Stimulated activated CD8-positive, alpha-beta memory T cell treated with anti-CD3 and anti-CD28 coated beads, Interleukin-12 subunit alpha, Interleukin-12 subunit beta, amount 100 ng/mL, for 1 hour (primary cell): Measurements from ENCODE around the gene EXOC6B.
"Not testable (repeated sequence)": the region's sequence is repeated elsewhere in the genome, so short reads cannot be mapped to it uniquely, and the experiment has no call there.

ENCODE experiments used
- DNase-seq: peaks from one replicate; pipeline ENCODE4 v3.0.0-alpha.2; 2020; ENCODE audit warnings: low read depth

The EXOC6B gene

GRCh38 chr2:72605836-72606442 is 219.9 kb downstream of the EXOC6B start:
- DNase-seq = no peak

- no peak for DNase-seq
Observed at GRCh38 chr2:72604468-72604867, 221.4 kb downstream of the EXOC6B start.

DNA sequence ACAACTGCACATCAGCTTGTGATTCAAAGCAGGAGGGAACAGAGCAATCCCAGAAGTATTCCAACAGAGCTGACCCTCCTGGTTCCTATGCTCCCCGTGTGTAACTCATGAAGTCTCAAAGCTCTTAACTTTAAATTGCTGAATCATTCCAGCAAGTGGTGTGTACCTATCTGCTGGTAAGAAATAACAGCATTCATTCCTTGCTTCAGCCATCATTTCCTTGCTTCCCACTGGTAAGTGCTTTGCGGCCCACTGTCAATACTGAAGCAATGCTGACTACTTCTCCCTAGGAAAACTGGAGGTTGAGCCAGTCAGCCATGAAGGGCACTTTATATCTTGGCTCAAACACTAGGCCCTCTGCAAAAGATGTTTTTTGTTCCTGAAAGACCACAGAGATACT is 222.4 kb downstream of the EXOC6B start:
- DNase-seq = no peak

DNA sequence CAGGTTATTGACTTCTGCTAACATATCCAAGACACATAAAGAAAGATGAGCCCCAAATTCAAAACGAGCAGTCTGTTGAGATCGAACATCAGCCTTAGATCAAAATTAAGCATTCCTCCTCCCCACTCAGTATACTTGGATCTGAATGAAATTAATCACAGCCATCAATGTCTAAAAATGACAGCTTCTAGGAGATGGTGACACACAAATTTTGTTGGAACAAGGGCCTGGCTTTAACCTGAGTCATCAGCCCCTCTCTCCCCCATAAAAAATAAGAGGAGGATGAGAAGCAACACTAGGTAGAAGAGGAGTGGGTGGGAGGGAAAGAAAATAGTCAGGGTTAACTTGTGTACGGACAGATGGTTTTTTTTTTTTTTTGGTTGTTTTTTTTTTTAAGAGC is 223.1 kb downstream of the EXOC6B start:
- DNase-seq = no peak

- no peak for DNase-seq
Observed at GRCh38 chr2:72602095-72602494, 223.7 kb downstream of the EXOC6B start.

GRCh38 chr2:72583836-72584235 is 242.0 kb downstream of the EXOC6B start:
- not testable (repeated sequence) for DNase-seq

DNA sequence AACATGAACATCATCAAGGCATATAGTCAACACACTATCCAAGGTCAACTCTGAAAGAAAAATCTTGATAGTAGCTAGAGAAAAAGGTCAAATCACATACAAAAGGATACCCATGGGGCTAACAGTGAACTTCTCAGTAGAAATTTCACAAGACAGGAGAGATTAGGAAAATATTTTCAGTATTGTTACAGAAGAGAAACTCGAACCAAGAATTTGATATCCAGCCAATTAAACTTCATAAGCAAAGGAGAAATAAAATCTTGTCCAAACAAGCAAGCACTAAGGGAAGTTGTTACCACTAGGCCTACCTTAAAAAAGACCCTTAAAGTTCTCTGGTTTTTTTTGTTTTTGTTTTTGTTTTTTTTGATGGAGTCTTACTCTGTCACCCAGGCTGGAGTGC is 242.5 kb downstream of the EXOC6B start:
- DNase-seq = no peak

GRCh38 chr2:72581560-72582181 is 244.2 kb downstream of the EXOC6B start:
- no peak for DNase-seq

DNA sequence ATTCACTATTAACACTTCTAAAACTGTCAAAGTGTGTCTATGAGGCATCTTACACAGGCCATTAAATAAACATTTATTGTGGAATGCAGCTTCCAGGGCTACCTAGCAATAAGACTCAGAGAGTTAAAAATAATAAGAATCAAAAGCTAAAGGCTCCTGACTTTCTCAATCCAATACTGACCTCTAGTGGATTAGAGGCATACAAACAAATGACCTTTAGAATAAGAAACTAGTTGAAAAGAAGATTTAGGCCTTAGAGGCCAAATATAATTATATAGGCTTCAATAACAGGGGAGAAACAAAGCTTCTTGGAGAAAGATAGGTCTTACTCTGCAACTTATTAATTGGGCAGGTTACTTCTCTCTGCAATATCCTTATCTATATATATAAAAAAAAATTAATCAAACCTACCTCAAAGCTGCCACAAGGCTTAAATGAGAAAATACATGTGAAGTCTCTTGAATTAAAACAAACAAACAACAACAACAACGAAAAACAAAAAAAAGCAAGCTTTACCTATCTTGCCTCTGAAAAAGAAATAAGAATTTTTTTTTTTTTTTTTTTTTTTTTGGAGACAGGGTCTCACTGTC is 246.1 kb downstream of the EXOC6B start:
- no peak for DNase-seq

DNA sequence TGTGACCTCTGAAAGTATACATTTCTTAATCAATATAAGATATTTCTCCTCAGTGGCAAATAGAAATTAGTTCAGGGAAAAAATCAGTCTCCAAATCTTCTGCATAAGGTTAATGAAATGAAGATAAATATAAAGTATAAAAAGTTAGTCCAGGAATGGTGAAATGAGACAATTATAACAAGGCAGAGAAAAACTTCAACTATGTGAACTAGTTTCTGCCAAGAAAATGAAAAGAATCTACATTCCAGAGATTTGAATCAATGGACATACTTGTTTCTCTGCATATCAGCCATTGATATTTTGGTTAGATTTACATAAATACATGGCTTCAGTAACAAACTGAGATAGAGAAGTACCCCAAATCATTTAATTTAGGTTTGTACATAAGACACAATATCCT is 249.0 kb downstream of the EXOC6B start:
- no peak for DNase-seq

GRCh38 chr2:72576459-72576858 is 249.4 kb downstream of the EXOC6B start:
- DNase-seq = no peak

DNA sequence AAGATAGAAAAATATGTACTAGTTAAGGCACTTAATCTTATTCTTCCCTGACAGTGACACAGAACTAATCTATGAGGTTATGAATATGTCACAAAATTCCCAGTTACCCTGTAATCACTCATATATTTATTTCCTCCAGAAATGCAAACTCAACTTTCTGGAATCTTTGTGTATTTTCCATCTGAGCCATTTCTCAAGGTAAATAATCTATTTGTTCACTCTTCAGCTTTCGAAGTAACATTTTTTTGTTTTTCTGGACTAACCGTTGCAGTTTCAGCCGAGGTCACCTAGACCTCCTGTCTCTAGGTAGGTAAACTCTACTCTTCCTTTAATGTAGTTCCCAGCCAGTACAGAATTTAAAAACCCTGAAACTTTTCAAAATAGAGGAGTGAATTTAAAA is 250.9 kb downstream of the EXOC6B start:
- no peak for DNase-seq

DNA sequence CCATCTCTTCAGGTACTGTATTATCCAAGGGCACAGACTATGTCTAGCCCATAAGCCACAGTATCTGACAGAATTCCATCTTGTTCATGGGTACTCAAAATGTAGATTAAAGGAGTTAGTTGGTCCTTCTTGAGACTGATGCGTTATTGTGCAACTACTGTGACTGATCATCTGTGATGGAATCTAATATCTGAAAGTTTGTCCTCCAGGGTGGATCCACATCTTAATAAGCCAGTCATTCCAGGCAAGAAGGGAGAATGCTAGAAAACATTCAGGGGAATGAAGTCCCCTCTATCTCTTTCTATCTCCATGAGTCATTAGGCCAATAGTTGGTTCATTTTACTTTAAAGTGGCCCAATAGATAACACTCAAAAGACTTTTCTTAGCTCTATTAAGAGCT is 252.6 kb downstream of the EXOC6B start:
- DNase-seq = no peak

- no peak for DNase-seq
Observed at GRCh38 chr2:72572501-72572900, 253.3 kb downstream of the EXOC6B start.

GRCh38 chr2:72570413-72570812 is 255.4 kb downstream of the EXOC6B start:
- no peak for DNase-seq

GRCh38 chr2:72562451-72563153 is 263.2 kb downstream of the EXOC6B start:
- DNase-seq = no peak

DNA sequence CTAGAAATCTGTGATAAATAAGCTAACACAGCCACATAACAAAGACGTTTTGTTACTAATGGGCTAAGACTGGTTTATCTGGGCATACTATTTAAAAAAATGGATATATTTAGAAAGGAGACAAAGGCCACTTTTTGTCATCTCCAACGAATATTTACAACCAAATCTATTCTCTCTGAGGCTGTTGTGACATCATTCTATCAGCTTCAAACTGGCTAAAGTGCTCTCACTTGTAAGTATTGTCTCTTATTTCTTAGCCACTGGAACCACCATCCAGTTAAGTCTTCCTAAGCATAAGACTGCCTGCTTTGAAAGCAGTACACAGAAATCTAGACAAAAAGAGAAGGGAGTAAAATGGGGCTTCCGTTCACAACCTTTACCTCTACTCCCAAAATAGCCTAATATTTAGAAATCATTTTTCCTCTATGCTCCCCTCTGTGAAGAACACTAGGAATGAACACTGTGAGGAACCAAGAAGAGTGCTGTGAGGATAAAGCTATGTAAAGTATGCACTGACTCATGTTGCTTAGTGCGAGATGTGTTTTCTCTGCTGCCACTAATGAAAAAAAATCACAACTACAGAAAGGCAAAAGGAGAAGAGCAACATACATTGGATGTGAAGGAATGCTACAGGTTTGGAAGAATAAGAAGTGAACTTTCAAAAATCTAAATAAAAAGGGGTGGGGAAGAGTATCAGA is 264.1 kb downstream of the EXOC6B start:
- DNase-seq = no peak

- no peak for DNase-seq
Observed at GRCh38 chr2:72555943-72556342, 269.9 kb downstream of the EXOC6B start.

DNA sequence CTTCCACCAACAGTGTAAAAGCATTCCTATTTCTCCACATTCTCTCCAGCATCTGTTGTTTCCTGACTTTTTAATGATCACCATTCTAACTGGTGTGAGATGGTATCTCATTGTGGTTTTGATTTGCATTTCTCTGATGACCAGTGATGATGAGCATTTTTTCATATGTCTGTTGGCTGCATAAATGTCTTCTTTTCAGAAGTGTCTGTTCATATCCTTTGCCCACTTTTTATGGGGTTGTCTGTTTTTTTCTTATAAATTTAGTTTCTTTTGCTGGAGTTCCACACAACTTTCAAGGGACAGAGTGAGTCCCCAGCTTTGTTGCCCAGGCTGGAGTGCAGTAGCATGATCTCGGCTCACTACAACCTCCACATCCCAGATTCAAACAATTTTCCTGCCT is 270.5 kb downstream of the EXOC6B start:
- not testable (repeated sequence) for DNase-seq

- DNase-seq = not testable (repeated sequence)
Observed at GRCh38 chr2:72554910-72555309, 270.9 kb downstream of the EXOC6B start.

- DNase-seq = no peak
Observed at GRCh38 chr2:72554381-72554780, 271.5 kb downstream of the EXOC6B start.

GRCh38 chr2:72548081-72548764 is 277.6 kb downstream of the EXOC6B start:
- DNase-seq = no peak
